Subcutaneous abdominal adipose tissue (tissue), 5 donors: ENCODE results near the gene TPBGL.

Experiments
- H3K27ac ChIP-seq: one replicate; pipeline ENCODE4 v1.7.0; 2013; ENCODE audit warnings: low read depth, mild to moderate bottlenecking, inconsistent platforms, low read length, moderate library complexity
- H3K27me3 ChIP-seq, 5 donors: one replicate each; pipeline ENCODE4 v1.7.0; 2013; ENCODE audit warnings: low read length in 5 of 5, inconsistent platforms in 1 of 5; ENCODE audit not compliant: control insufficient read depth in 5 of 5, insufficient read depth in 4 of 5
- H3K36me3 ChIP-seq, 5 donors: one replicate each; pipeline ENCODE4 v1.7.0; 2013; ENCODE audit warnings: low read length in 5 of 5; ENCODE audit not compliant: control insufficient read depth in 5 of 5, insufficient read depth in 5 of 5
- H3K4me1 ChIP-seq, 5 donors: one replicate each; pipeline ENCODE4 v1.7.0; 2013; ENCODE audit warnings: low read length in 5 of 5, mild to moderate bottlenecking in 3 of 5, moderate library complexity in 1 of 5; ENCODE audit not compliant: control insufficient read depth in 5 of 5, insufficient read depth in 5 of 5
- H3K4me3 ChIP-seq, 5 donors: one replicate each; pipeline ENCODE4 v1.7.0; 2013; ENCODE audit warnings: low read length in 5 of 5, low read depth in 1 of 5
- H3K9ac ChIP-seq, 5 donors: one replicate each; pipeline ENCODE4 v1.7.0; 2013; ENCODE audit warnings: low read length in 5 of 5, mild to moderate bottlenecking in 4 of 5, moderate library complexity in 3 of 5
- H3K9me3 ChIP-seq, 5 donors: one replicate each; pipeline ENCODE4 v1.7.0; 2013; ENCODE audit warnings: low read length in 5 of 5; ENCODE audit not compliant: control insufficient read depth in 5 of 5
- donor health status: healthy.
- donor health status: healthy.
- donor health status: healthy.
- donor health status: healthy.
- donor health status: healthy.

TPBGL gene

GRCh38 chr11:75199412-75199955 lies 41.1 kb upstream of the TPBGL start:
- Histone ChIP-seq H3K4me3 (no peak overlapping the region), H3K4me1 (peaks cover 9 to 56% (median 51%) of the 10 kb centered on the region in 5 donors), H3K9ac (no peak overlapping the region), H3K27me3 (peaks cover 0 to 2% (median 0%) of the 10 kb centered on the region in 5 donors), H3K36me3 (peaks cover 0 to 24% (median 2%) of the 10 kb centered on the region in 5 donors), H3K27ac (no peak overlapping the region), H3K9me3 (no peaks in the 10 kb centered on the region)

GRCh38 chr11:75200051-75200450 lies 40.5 kb upstream of the TPBGL start:
- peaks cover 0 to 2% (median 0%) of the 10 kb centered on the region in 5 donors for H3K27me3 ChIP-seq
- no peak overlapping the region for H3K9ac ChIP-seq
- H3K27ac ChIP-seq = no peak overlapping the region
- H3K4me1 ChIP-seq = peaks cover 5 to 52% (median 46%) of the 10 kb centered on the region in 5 donors
- H3K4me3 ChIP-seq = no peak overlapping the region
- H3K9me3 ChIP-seq = no peaks in the 10 kb centered on the region
- H3K36me3 ChIP-seq = peaks cover 0 to 24% (median 2%) of the 10 kb centered on the region in 5 donors

GRCh38 chr11:75200531-75200930 lies 40.0 kb upstream of the TPBGL start:
- Histone ChIP-seq H3K27ac (no peak overlapping the region), H3K4me3 (no peak overlapping the region), H3K36me3 (peaks cover 0 to 24% (median 2%) of the 10 kb centered on the region in 5 donors), H3K4me1 (peaks cover 0 to 47% (median 41%) of the 10 kb centered on the region in 5 donors), H3K9ac (no peak overlapping the region), H3K27me3 (peaks cover 0 to 2% (median 0%) of the 10 kb centered on the region in 5 donors), H3K9me3 (no peaks in the 10 kb centered on the region)

- Histone ChIP-seq H3K27me3 (peaks cover 0 to 2% (median 0%) of the 10 kb centered on the region in 5 donors), H3K9me3 (no peaks in the 10 kb centered on the region), H3K4me3 (no peak overlapping the region), H3K36me3 (peaks cover 0 to 18% (median 0%) of the 10 kb centered on the region in 5 donors), H3K4me1 (peaks cover 0 to 35% (median 30%) of the 10 kb centered on the region in 5 donors), H3K9ac (no peak overlapping the region), H3K27ac (no peak overlapping the region)
These were observed 38.8 kb upstream of the TPBGL start for GRCh38 chr11:75201771-75202170.

GRCh38 chr11:75202195-75202594 lies 38.4 kb upstream of the TPBGL start:
- Histone ChIP-seq H3K36me3 (peaks cover 0 to 18% (median 0%) of the 10 kb centered on the region in 5 donors), H3K27me3 (peaks cover 0 to 2% (median 0%) of the 10 kb centered on the region in 5 donors), H3K27ac (no peak overlapping the region)

GRCh38 chr11:75203138-75203537 lies 37.4 kb upstream of the TPBGL start:
- H3K4me1 ChIP-seq = peaks cover 0 to 35% (median 24%) of the 10 kb centered on the region in 5 donors
- H3K27me3 ChIP-seq = peaks cover 0 to 2% (median 0%) of the 10 kb centered on the region in 5 donors
- no peaks in the 10 kb centered on the region for H3K9me3 ChIP-seq
- no peak overlapping the region for H3K27ac ChIP-seq
- no peak overlapping the region for H3K4me3 ChIP-seq
- H3K9ac ChIP-seq = no peak overlapping the region
- peaks cover 0 to 18% (median 0%) of the 10 kb centered on the region in 5 donors for H3K36me3 ChIP-seq

More at GRCh38 chr11:75202195-75202594, 38.4 kb upstream of the TPBGL start:
- Histone ChIP-seq H3K4me3 (no peak overlapping the region), H3K9me3 (no peaks in the 10 kb centered on the region), H3K4me1 (peaks cover 0 to 35% (median 30%) of the 10 kb centered on the region in 5 donors), H3K9ac (no peak overlapping the region)

DNA sequence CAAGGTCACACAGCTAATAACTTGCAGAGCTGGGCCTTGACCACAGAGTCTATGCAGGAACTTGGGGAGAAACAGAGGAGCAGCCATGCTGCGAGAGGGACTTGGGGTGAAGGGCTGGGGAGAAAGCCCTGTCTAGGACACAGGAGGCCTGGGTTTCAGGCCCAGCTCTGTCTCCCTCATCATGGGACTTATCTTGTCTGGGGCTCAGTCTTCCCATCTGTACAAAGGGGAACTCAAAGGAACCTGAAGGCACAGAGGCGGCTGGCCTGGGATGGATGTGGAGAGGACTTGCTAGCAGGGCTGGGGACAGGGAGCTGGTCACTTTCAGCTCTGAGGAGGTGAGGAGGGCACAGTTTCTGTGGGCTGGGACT lies 36.9 kb upstream of the TPBGL start:
- H3K27ac ChIP-seq = no peak overlapping the region
- H3K4me3 ChIP-seq = no peak overlapping the region
- peaks cover 0 to 31% (median 19%) of the 10 kb centered on the region in 5 donors for H3K4me1 ChIP-seq
- H3K27me3 ChIP-seq = peaks cover 0 to 6% (median 3%) of the 10 kb centered on the region in 5 donors
- H3K9me3 ChIP-seq = no peaks in the 10 kb centered on the region
- H3K36me3 ChIP-seq = peaks cover 0 to 18% (median 0%) of the 10 kb centered on the region in 5 donors
- no peak overlapping the region for H3K9ac ChIP-seq

DNA sequence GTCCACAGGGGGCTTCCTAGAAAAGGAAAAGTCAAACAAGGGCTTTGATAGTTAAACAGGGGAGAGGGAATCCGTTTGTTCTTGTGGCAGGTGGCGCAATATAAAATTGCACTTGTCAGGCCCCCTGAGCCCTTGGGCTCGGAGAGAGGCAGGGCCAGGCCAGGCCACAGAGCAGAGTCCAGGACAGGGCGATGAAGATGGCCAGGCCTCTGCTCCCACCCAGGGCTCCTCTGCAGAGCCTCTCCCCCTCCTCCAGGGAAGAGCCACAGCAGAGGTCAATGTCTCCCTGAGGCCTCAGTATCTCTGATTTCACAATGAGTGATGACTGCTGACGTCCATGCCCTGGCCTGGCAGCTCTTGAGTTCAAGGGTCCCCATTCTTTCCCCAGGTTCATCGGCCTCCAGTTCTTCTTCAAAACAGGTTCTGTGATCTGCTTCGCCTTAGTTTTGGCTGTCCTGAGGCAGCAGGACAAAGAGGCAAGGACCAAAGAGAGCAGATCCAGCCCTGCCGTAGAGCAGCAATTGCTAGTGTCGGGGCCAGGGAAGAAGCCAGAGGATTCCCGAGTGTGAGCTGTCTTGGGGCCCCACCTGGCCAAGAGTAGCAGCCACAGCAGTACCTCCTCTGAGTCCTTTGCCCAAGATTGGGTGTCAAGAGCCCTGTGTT lies 36.4 kb upstream of the TPBGL start:
- H3K27me3 ChIP-seq = peaks cover 0 to 8% (median 4%) of the 10 kb centered on the region in 5 donors
- H3K9ac ChIP-seq = no peak overlapping the region

GRCh38 chr11:75204685-75205563 lies 35.6 kb upstream of the TPBGL start:
- H3K27ac ChIP-seq = no peak overlapping the region
- no peaks in the 10 kb centered on the region for H3K9me3 ChIP-seq
- H3K27me3 ChIP-seq = peaks cover 0 to 8% (median 4%) of the 10 kb centered on the region in 5 donors
- H3K36me3 ChIP-seq = peaks cover 0 to 18% (median 0%) of the 10 kb centered on the region in 5 donors
- no peak overlapping the region for H3K4me3 ChIP-seq
- H3K4me1 ChIP-seq = peaks cover 0 to 18% (median 6%) of the 10 kb centered on the region in 5 donors
- H3K9ac ChIP-seq = no peak overlapping the region

More for the DNA sequence above, 36.4 kb upstream of the TPBGL start:
- Histone ChIP-seq H3K9me3 (no peaks in the 10 kb centered on the region), H3K27ac (no peak overlapping the region), H3K36me3 (peaks cover 0 to 18% (median 0%) of the 10 kb centered on the region in 5 donors), H3K4me3 (no peak overlapping the region), H3K4me1 (peaks cover 0 to 26% (median 14%) of the 10 kb centered on the region in 5 donors)
